Fibroblast of peridontal ligament (primary cell): Measurements from ENCODE around the gene GZMB.
"Not testable (repeated sequence)": the region's sequence is repeated elsewhere in the genome, so short reads cannot be mapped to it uniquely, and the experiment has no call there.

Experiments used
- DNase-seq: peaks from one replicate; pipeline ENCODE4 v3.0.0-alpha.2; 2010; ENCODE audit errors: extremely low read depth

Gene GZMB

GRCh38 chr14:24631749-24632335 is 2.1 kb downstream of the GZMB start:
- DNase-seq, result no peak

- peak; percentile 2 for DNase-seq
Observed at GRCh38 chr14:24630872-24631477, 3.0 kb downstream of the GZMB start.

DNA sequence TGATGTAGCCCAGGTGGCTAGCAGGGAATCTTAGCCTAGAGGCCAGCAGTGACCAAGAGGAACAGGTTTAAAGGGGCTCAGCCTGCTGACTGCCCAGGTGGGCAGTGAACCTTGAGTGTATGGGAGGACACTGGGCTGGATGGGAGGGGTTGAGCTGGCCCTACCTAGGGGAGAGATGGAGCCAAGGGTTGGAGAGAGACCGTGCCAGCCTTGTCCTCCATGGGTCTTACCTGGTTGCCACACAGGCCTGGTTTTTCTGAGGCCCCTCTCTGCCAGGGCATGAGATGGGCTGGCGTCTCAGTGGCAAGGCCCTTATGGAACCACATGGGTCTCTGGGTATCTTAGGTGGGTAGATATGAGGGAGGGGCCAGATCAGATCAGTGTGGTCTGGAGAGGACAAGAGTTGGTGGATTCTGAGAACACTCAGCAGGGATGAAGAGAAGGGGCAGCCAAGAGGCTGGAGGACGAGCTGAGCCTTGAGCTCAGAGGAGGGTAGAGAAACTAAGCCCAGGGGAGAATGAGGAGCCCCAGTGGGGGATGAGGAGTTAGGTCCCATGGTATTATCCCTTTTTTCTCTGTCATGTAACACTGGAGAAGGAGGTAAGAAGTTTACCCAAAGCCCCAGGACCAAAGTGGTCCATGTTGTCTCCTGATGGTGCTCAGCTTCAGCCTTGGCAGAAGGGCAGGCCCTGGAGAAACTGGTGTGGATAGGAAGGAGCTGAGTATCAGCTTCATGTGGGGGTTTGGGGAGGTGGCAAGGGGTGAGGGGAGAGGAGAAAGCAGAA is 3.7 kb downstream of the GZMB start:
- no peak for DNase-seq

GRCh38 chr14:24629521-24629920 is 4.5 kb downstream of the GZMB start:
- DNase-seq, result no peak

GRCh38 chr14:24613747-24614146 is 20.2 kb downstream of the GZMB start:
- DNase-seq, result no peak

DNA sequence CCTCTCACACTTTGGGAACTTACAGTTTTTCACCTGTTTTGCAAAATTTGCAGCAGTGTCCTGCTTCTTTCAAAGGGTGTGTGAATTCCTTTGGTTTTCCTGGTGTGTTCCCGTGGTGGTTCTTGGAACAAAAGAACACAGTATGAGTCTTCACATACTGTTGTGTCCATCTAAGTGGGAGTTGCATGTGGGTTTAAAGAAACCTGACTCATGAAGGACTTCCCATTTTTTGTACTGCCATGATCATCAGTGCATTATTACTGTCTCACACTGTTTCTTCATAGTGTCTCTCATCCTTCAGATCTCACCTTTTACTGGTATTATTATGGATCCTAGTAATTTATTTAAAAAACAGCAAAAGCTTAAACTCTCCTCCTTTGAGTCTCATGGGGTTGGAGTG is 20.7 kb downstream of the GZMB start:
- DNase-seq, result no peak

- DNase-seq, result no peak
Observed at GRCh38 chr14:24612196-24612595, 21.8 kb downstream of the GZMB start.

GRCh38 chr14:24609655-24610344 is 24.2 kb downstream of the GZMB start, which contains the start of gene GZMH:
Gene GZMH (minus strand): TSS chr14:24609685. CDS start chr14:24609613, 72 bp downstream.
- DNase-seq, result no peak

DNA sequence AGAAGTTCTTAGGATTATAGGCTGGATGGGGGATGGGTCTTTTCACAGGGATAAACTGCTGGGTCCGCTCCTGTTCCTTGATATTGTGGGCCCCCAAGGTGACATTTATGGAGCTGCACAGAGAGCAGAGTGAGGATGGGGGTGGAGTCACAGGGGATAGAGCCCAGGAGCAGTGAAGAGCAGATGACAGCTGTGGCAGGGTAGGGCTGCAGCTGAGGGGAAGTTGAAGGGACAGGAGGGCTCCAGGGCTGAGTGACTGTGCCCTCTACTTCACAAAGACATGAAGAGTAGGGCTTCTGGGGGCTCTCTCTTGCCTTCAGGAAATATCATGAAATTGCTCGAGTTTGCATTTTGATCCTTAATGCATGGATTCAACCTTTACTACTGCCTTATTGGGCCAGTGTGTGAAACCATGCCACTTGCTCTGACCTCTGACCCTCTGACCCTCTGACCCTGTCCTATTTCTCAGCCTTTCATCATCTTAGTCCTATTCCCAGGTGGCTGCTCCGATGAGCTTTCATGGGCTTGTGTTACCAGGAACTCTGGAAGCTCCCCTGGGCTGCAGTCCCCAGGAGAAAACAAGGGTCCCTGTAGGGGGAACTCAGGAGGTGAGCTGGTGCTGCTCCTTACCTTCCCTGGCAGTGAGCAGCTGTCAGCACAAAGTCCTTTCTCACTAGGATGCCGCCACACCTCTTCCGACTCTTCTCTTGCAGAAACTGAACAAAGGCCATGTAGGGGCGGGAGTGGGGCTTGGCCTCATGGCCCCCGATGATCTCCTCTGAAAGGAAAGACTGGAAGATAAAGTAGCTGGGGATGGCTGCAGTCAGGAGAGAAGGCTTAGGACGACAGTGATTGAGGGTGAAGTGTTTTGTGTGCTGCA is 26.1 kb downstream of the GZMB start:
- DNase-seq, result no peak

DNA sequence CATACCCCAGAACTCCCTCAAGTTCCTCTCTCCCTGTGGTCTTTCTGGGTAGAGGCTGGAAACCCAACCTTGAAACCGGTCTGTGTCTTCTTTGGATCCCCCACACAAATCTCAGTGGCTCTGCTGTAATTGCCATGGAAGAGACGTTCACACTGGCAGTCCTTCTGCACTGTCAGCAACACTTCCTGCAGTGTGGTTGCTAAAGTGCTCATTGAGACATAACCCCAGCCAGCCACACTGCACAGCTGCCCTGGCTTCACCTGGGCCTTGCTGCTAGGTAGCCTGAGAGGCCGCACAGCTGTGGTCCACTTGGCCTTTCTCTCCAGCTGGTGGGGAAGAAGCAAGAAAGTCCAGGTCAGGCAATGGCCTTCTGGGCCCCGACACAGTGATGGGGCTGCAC is 26.9 kb downstream of the GZMB start:
- DNase-seq, result no peak

GRCh38 chr14:24606297-24606696 is 27.7 kb downstream of the GZMB start:
- no peak for DNase-seq

- no peak for DNase-seq
Observed at GRCh38 chr14:24605435-24606190, 28.4 kb downstream of the GZMB start.

DNA sequence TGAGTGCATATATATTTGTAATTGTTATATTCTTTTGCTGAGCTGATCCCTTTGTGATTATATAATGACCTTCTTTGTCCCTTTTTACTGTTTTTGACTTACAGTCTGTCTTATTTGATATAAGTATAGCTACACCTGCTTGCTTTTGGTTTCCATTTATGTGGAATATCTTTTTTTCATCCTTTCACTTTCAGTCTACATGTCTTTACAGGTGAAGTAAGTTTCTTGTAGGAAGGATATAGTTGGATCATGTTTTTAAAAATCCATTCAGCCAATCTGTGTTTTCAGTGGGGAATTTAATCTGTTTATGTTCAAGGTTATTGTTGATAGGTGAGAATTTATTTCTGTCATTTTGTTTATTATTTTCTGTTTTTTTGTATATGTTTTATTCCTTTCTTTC is 36.6 kb downstream of the GZMB start:
- DNase-seq, result no peak

- DNase-seq, result no peak
Observed at GRCh38 chr14:24595073-24595808, 38.7 kb downstream of the GZMB start.

GRCh38 chr14:24591004-24591403 is 43.0 kb downstream of the GZMB start:
- not testable (repeated sequence) for DNase-seq

- not testable (repeated sequence) for DNase-seq
Observed at GRCh38 chr14:24584402-24584801, 49.6 kb downstream of the GZMB start.
